ENCODE data around the gene TTC28.
"Not testable (repeated sequence)": the region's sequence is repeated elsewhere in the genome, so short reads cannot be mapped to it uniquely, and the experiment has no call there.

Gene TTC28

GRCh38 chr22:28679611-28680287 lies at the start of gene TTC28:
TSS of gene TTC28 (minus strand) at chr22:28679840. CDS start at chr22:28679723, 117 bp downstream.
- in situ Hi-C loops (cut with MboI; ENCODE audit: low sequenced_read_pairs) = not testable (repeated sequence)

- in situ Hi-C loops (cut with MboI; ENCODE audit: low sequenced_read_pairs) = no loop called here
Measured at GRCh38 chr22:28728621-28729313, 49.1 kb upstream of the TTC28 start.

DNA sequence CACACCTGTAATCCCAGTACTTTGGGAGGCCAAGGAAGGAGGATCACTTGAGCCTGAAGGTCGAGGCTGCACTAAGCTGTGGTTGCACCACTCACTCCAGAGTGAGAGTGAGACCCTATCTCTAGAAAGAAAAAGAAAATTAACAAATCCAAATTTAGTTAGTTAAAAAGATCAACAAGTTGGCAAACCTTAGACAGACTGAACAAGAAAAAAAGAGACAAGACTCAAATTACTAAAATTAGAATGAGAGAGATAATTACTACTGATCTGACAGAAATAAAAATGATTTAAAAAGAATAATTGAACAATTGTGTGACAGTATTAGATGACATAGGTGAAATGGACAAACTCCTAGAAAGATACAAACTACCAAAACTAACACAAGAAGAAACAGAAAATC lies 48.4 kb upstream of the TTC28 start:
- in situ Hi-C loops (cut with MboI; ENCODE audit: low sequenced_read_pairs) = no loop called here

- in situ Hi-C loops (cut with MboI; ENCODE audit: low sequenced_read_pairs) = no loop called here
Measured at GRCh38 chr22:28718044-28718443, 38.4 kb upstream of the TTC28 start.

- in situ Hi-C loops (cut with MboI; ENCODE audit: low sequenced_read_pairs) = no loop called here
Measured at GRCh38 chr22:28716686-28717085, 37.0 kb upstream of the TTC28 start.

- in situ Hi-C loops (cut with MboI; ENCODE audit: low sequenced_read_pairs) = no loop called here
Measured at GRCh38 chr22:28715611-28716010, 36.0 kb upstream of the TTC28 start.

DNA sequence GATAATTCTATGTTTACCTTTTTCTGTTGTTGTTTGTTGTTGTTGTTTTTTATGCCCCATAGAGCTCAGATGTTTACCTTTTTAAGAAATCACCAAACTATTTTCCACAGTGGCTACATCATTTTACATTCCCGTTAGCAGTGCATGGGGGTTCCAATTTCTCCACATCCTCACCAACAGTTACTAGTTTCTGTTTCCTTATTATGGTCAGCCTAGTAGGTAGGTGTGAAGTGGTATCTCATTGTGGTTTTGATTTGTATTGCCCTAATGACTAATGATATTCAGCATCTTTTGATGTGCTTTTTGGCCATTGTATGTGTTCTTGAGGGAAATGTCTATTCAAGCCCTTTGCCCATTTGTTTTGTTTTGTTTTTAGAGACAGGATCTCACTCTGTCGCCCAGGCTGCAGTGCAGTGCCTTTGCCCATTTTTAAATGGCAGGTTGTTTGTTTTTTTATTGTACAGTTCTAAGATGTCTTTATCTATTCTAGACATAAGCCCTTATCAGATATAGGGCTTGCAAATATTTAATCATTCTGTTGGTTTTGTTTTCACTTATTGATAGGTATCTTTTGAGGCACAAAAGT lies 34.5 kb upstream of the TTC28 start:
- in situ Hi-C loops (cut with MboI; ENCODE audit: low sequenced_read_pairs) = no loop called here

- in situ Hi-C loops (cut with MboI; ENCODE audit: low sequenced_read_pairs) = no loop called here
Measured at GRCh38 chr22:28711820-28712777, 32.5 kb upstream of the TTC28 start.

DNA sequence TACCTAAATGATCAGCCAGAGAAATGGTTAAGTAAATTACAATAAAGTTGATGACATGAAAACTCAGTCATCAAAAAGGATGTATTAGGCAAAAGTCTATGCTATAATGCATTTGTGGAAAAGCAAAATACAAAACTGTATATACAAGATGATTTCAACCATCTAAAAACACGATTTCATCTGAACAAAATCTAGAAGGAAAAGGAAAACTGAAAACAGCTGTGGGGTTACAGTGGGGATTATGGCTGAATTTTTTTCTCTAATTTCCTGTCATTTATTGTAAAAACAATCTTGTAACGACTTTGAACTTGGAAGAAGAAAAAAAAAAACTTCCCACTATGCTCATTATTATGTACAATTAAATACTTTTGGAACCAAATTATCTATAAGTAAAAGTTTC lies 31.7 kb upstream of the TTC28 start:
- in situ Hi-C loops (cut with MboI; ENCODE audit: low sequenced_read_pairs) = no loop called here

DNA sequence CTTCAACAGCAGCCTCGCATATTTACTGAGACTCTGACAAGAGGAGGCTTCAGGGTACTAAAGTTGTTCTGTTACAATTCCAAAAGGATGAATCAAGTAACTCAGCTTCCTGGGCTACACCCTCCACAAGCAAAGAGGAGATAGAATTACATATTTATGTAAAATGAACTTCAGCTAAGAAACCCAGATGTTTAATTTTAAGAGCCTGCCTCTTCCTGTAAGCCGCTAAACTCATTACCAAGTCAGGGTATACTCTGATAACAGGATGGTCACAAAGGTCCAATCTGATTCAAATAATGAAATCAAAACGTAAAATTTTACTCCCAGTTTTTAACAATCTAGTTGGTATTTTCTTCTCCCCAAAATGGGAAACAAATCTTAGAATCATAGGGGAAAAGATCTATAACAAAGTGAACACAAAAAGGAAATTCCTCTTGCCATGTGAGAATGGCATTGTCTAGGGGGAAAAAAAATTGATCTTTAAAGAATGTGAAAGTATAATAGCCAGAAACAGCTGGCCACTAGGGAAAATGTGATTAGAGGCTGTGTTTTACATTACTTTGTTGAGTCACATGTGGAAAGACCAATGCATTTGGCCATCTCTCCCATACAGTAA lies 31.0 kb upstream of the TTC28 start:
- in situ Hi-C loops (cut with MboI; ENCODE audit: low sequenced_read_pairs) = no loop called here

- in situ Hi-C loops (cut with MboI; ENCODE audit: low sequenced_read_pairs) = no loop called here
Measured at GRCh38 chr22:28710107-28710506, 30.5 kb upstream of the TTC28 start.

DNA sequence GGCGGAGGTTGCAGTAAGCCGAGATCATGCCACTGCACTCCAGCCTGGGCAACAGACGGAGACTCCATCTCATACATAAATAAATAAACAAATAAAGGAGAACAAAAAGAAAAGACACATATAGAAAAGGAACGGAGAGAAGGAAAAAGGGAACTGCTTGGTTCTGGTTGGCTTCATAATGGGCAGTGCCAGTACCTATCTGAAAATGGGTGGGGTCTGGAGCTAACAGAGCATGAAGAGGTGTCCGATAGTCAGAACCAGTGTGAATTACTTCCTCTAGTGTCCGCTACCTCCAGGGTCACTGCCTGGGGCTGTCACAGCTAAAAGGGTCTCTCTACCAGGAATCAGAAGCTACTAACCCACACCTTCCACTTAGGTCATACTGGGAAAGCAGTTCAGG lies 27.2 kb upstream of the TTC28 start:
- in situ Hi-C loops (cut with MboI; ENCODE audit: low sequenced_read_pairs) = no loop called here

DNA sequence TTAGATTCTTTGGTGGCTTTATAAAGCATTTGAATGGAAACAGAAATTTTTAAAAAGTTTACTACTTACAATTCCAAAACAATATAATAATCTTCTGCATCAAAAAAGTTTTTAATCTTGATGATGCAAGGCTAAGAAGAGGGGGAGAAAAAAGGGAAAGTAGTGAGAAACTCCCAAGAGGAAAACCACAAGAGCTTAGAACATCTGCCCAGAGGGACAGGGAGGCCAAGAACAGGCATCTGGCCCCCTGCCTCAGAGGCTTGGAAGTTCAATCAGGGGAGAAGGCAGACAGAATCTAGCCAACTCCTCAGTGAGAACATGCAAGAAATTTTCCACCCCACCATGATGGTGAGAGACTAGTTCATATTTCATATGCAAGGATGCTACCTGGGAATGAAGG lies 23.8 kb upstream of the TTC28 start:
- in situ Hi-C loops (cut with MboI; ENCODE audit: low sequenced_read_pairs) = no loop called here

- in situ Hi-C loops (cut with MboI; ENCODE audit: low sequenced_read_pairs) = no loop called here
Measured at GRCh38 chr22:28702891-28703290, 23.3 kb upstream of the TTC28 start.

- in situ Hi-C loops (cut with MboI; ENCODE audit: low sequenced_read_pairs) = not testable (repeated sequence)
Measured at GRCh38 chr22:28693041-28693760, 13.6 kb upstream of the TTC28 start.

DNA sequence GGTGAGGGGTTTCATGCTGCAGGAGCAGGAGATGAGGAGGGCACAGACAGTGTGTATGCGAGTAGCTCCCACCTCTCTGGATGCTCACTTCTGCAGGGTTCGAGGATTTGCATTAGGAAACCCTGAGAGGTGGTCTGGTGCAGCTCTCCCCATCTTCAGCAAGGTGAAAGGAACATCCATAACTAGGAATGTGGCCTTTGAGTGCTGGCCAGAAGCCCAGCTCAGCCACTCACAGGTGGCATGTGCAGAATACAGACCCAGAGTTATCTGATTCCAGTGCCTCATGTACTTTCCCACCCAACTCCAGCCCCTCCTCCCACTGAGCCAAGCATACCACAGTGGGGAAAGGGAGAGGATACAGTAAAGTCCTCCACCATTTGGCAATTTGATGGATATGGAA lies 10.2 kb upstream of the TTC28 start:
- in situ Hi-C loops (cut with MboI; ENCODE audit: low sequenced_read_pairs) = not testable (repeated sequence)

GRCh38 chr22:28682966-28683365 lies 3.3 kb upstream of the TTC28 start:
- in situ Hi-C loops (cut with MboI; ENCODE audit: low sequenced_read_pairs) = not testable (repeated sequence)

DNA sequence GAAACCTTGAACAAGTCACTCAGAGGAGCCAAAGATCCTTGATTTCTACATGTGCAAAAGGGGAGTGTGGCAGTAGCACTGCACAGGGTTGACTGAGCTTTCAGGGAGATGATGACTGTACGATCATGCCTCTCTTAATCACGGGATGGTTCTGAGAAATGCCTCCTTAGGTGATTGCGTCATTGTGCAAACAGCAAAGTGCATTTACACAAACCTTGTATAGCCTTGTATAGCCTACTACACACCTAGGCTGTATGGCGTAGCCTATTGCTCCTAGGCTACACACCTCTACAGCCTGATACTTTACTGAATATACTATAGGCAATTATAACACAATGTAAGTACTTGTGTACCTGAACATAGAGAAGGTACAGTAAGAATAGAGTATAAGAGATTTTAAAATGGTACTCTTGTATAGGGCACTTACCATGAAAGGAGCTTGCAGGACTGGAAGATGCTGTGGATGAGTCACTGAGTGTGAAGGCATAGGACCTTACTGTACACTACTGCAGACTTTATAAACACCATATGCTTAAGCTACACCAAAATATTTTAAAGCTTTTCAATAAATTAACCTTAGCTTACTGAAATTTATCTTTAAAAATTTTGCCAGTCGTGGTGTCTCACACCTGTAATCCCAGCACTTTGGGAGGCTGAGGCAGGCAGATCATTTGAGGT lies 1.3 kb upstream of the TTC28 start:
- in situ Hi-C loops (cut with MboI; ENCODE audit: low sequenced_read_pairs) = not testable (repeated sequence)

GRCh38 chr22:28678778-28679610 lies 646 bp downstream of the TTC28 start:
- in situ Hi-C loops (cut with MboI; ENCODE audit: low sequenced_read_pairs) = not testable (repeated sequence)
